A673 (cell line): ENCODE data around the gene HS6ST2. TPM values are rescaled to one million over a fixed set of nuclear protein-coding genes. Genes with fewer than 3 reads are reported as not detected.
"Not testable (repeated sequence)": the region's sequence is repeated elsewhere in the genome, so short reads cannot be mapped to it uniquely, and the experiment has no call there.

ENCODE experiments used
- BruUV-seq: library from RNA; stranded (reverse); fragments of 400-500 nt; replicated peaks from 2 replicates; lab custom pipeline; 2021; lab: Mats Ljungman, UMichigan
- CTCF ChIA-PET: fragments of 300-600 bp; sonication (Branson Sonifier 250); formaldehyde crosslinking; loops from one replicate; lab custom pipeline; 2022; ENCODE audit warnings: antibody characterized with exemption; lab: Charles Lee
- POLR2A ChIA-PET: fragments of 300-600 bp; sonication (Branson Sonifier 250); formaldehyde crosslinking; loops from one replicate; lab custom pipeline; 2022; ENCODE audit warnings: antibody characterized with exemption; ENCODE audit not compliant: low non-redundant PET; lab: Charles Lee
- DNase-seq: peaks from one replicate; pipeline ENCODE4 v3.0.0-alpha.2; 2015; ENCODE audit warnings: low spot score
- H3K27ac ChIP-seq: fragments of 200-600 bp; sonication (generic); 2 replicates; pipeline ENCODE4 v1.5.1; 2016; ENCODE audit warnings: mixed run types, low read depth, mild to moderate bottlenecking, mixed read lengths, antibody characterized with exemption, low read length; ENCODE audit not compliant: poor library complexity, severe bottlenecking
- H3K27me3 ChIP-seq: fragments of 200-600 bp; sonication (generic); replicated peaks from 2 replicates; pipeline ENCODE4 v1.6.1; 2017; ENCODE audit warnings: mixed run types, low read depth, mild to moderate bottlenecking, mixed read lengths, antibody characterized with exemption, low read length; ENCODE audit not compliant: insufficient read depth, poor library complexity
- H3K36me3 ChIP-seq: fragments of 200-600 bp; sonication (generic); 2 replicates; pipeline ENCODE4 v1.6.1; 2016; ENCODE audit warnings: mixed run types, mild to moderate bottlenecking, mixed read lengths, antibody characterized with exemption, low read length; ENCODE audit not compliant: insufficient read depth, poor library complexity, severe bottlenecking
- H3K4me1 ChIP-seq: fragments of 200-600 bp; sonication (generic); 2 replicates; pipeline ENCODE4 v1.6.1; 2017; ENCODE audit warnings: mixed run types, mild to moderate bottlenecking, mixed read lengths, antibody characterized with exemption, low read length; ENCODE audit not compliant: insufficient read depth, poor library complexity, severe bottlenecking
- H3K4me3 ChIP-seq: fragments of 200-600 bp; sonication (generic); 2 replicates; pipeline ENCODE4 v1.5.1; 2016; ENCODE audit warnings: low read depth, mixed run types, mild to moderate bottlenecking, mixed read lengths, low read length; ENCODE audit not compliant: poor library complexity, severe bottlenecking
- H3K9me3 ChIP-seq: fragments of 200-600 bp; sonication (generic); 2 replicates; pipeline ENCODE4 v1.6.1; 2016; ENCODE audit warnings: mixed run types, low read depth, mild to moderate bottlenecking, mixed read lengths, antibody characterized with exemption, low read length; ENCODE audit not compliant: poor library complexity, severe bottlenecking
- CTCF ChIP-seq: fragments of 300-800, 200-600 bp; sonication (generic); conservative IDR thresholded peaks from 2 replicates; pipeline ENCODE4 v1.5.1; 2017; ENCODE audit warnings: low read depth, mild to moderate bottlenecking, antibody characterized with exemption, low read length, moderate library complexity, mixed read lengths
- EZH2 ChIP-seq: fragments of 200-600 bp; sonication (generic); IDR thresholded peaks from 2 replicates; pipeline ENCODE4 v1.6.1; 2017; ENCODE audit warnings: borderline replicate concordance, low read depth, mild to moderate bottlenecking, mixed read lengths, antibody characterized with exemption, low read length; ENCODE audit not compliant: poor library complexity, severe bottlenecking
- intact Hi-C: fragments of 100-400 bp; cut with micrococcal nuclease; formaldehyde crosslinking; loops from one replicate; pipeline ENCODE4 v1.10.0; 2022; ENCODE audit not compliant: unreplicated experiment
- total RNA-seq: library from RNA; stranded (reverse); gene quantifications from 2 replicates; pipeline ENCODE4 v1.2.3, GENCODE V29; 2021

Gene HS6ST2
- total RNA-seq, 1 experiment from 2014 or later: 6.9 TPM

DNA sequence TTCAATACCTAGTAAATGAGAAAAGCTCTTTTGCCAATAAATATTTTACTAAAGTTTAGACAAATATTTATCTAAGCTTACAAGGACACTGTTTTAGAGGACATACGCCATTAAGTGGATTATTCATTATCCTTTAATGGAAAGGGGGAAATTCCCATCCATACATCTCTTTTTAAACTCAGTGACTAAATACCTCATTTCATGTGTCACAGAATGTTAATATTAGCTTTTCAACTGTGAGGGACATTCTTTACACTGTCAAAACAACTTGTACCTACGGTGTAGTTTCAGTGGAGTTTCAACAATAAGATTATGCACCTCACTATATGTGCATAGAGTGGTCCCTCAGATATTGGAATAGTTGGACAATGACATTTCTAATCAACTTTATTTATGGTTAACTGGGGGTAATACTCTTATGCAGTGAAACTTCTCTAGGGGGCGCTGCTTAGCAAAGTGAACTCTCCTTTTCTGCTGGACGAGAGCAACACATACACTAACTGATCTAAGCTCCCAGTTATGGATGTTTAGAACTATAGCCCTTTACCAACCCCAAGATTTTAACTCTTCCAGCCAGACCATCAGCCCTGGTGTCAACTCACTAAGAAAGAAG is 9.7 kb downstream of the HS6ST2 start:
- intact Hi-C loops: no loop called here
- H3K27me3 ChIP-seq: no peaks in the 10 kb centered on the region
- POLR2A ChIA-PET: no interaction called here

DNA sequence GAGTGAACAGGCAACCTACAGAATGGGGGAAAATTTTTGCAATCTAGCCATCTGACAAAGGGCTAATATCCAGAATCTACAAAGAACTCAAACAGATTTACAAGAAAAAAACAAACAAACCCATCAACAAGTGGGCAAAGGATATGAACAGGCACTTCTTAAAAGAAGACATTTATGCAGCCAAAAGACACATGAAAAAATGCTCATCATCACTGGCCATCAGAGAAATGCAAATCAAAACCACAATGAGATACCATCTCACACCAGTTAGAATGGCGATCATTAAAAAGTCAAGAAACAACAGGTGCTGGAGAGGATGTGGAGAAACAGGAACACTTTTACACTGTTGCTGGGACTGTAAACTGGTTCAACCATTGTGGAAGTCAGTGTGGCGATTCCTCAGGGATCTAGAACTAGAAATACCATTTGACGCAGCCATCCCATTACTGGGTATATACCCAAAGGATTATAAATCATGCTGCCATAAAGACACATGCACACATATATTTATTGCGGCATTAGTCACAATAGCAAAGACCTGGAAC is 13.3 kb downstream of the HS6ST2 start:
- BruUV-seq, POLR2A ChIA-PET, H3K4me1 ChIP-seq, H3K4me3 ChIP-seq, CTCF ChIA-PET, H3K27ac ChIP-seq, intact Hi-C loops, H3K9me3 ChIP-seq, H3K36me3 ChIP-seq, DNase-seq, H3K27me3 ChIP-seq: not testable (repeated sequence)

More for the DNA sequence above, 9.7 kb downstream of the HS6ST2 start:
- BruUV-seq: no TSS peak
- Histone ChIP-seq H3K27ac (no peak overlapping the region), H3K36me3 (no peaks in the 10 kb centered on the region), H3K9me3 (no peaks in the 10 kb centered on the region), H3K4me3 (no peak overlapping the region), H3K4me1 (no peaks in the 10 kb centered on the region)
- TF ChIP-seq EZH2 (no peak), CTCF (peak; percentile 61)
- DNase-seq: peak; percentile 39
- CTCF ChIA-PET: no interaction called here

- Histone ChIP-seq H3K36me3 (no peaks in the 10 kb centered on the region), H3K4me3 (no peak overlapping the region), H3K9me3 (no peaks in the 10 kb centered on the region), H3K4me1 (no peaks in the 10 kb centered on the region), H3K27ac (no peak overlapping the region), H3K27me3 (no peaks in the 10 kb centered on the region)
- intact Hi-C loops: no loop called here
- DNase-seq: no peak
- ChIA-PET CTCF (no interaction called here), POLR2A (no interaction called here)
- TF ChIP-seq EZH2: no peak
- 0 out of 2 replicates have a peak, but pooled peaks have one; percentile 18 for TF ChIP-seq CTCF
- BruUV-seq: no TSS peak
Observed at GRCh38 chrX:132940727-132941327, 17.6 kb downstream of the HS6ST2 start.
